ENCODE results near the gene BEX2. TPM values are rescaled to one million over a fixed set of nuclear protein-coding genes. Genes with fewer than 3 reads are reported as not detected.

The BEX2 gene
- total and polyA plus RNA-seq, 2 donors (not counting 1 experiment from before 2014, with no cell fraction given), result 15.9 to 34.6 TPM

DNA sequence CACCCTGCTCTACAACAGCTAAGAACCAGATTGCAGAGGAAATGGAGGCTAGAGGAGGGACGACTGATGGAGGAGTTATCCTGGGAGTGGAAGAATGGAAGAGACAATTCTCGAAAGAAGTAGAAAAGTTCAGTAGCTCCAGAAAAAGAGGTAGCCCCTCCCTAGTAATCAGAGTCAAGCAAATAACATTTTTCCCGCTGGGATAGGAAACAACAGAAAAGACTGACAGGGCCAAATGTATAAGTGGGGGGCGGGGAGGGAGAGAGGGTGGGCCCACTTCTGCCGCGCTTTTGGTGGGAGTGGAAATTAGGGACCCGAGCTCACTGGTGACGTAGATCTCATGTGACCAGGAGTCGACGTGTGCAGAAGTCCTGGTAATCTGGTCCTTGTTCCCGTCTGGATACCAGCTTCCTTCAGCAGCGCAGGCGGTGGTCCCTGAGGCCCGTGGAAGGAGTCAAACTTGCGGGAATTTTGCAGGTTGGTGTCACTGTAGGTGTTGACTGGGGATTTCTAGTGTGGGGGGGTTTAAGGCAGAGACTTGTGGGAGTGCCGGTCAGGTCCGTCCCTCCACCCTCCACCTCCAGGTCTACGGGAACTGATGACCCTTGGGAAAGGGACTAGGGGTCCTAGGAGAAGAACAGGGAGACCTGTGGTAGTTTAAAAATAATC is 45.5 kb upstream of the BEX2 start, which contains the start of gene TCEAL9:
TCEAL9 (plus strand) TSS at position 377 of the 669 bp plus-strand sequence. CDS start 1,179 bp downstream, outside the sequence.
- no peak for ATAC-seq (ENCODE audit: low read depth)

More for the DNA sequence above, 45.5 kb upstream of the BEX2 start, which contains the start of gene TCEAL9:
- Histone ChIP-seq H3K36me3 (replicated peaks in 1 of 2; ENCODE audit: control extremely low read depth in 1 of 2, control insufficient read depth in 1 of 2, extremely low read depth in 1 of 2, insufficient read depth in 2 of 2, low read length in 1 of 2) (no peaks in the 10 kb centered on the region), H3K4me2 (replicated peaks; ENCODE audit: low read depth, low read length, poor library complexity, severe bottlenecking) (peak within 1 kb of the TSS; percentile 73), H3K4me1 (ENCODE audit: control insufficient read depth in 2 of 2, insufficient read depth in 2 of 2, low read length in 2 of 2) (peaks cover 0 to 7% of the 10 kb centered on the region in 2 donors), H3K79me2 (ENCODE audit: control insufficient read depth, insufficient read depth, low read length) (no peaks in the 10 kb centered on the region), H3K27me3 (replicated peaks in 1 of 4; ENCODE audit: control extremely low read depth in 1 of 4, control insufficient read depth in 3 of 4, insufficient read depth in 4 of 4, low read length in 3 of 4) (no peaks in the 10 kb centered on the region), H3K4me3 (ENCODE audit: control extremely low read depth in 1 of 5, extremely low read depth in 1 of 5, insufficient read depth in 1 of 5, low read depth in 2 of 5, low read length in 4 of 5) (peak within 1 kb of the TSS; percentile 4 to 58 (median 47)), H3K9me3 (ENCODE audit: control extremely low read depth in 1 of 3, control insufficient read depth in 2 of 3, insufficient read depth in 1 of 3, low read length in 2 of 3) (no peaks in the 10 kb centered on the region), H3K27ac (ENCODE audit: low read length in 2 of 2) (no peak within 1 kb of the TSS), H3K9ac (ENCODE audit: low read length) (peak within 1 kb of the TSS; percentile 59), H4K20me1 (ENCODE audit: control insufficient read depth, insufficient read depth, low read length, poor library complexity, severe bottlenecking) (no peaks in the 10 kb centered on the region), H2AFZ (ENCODE audit: insufficient read depth, low read depth, low read length, poor library complexity, severe bottlenecking) (peak within 1 kb of the TSS; percentile 75)
- Mint-ChIP-seq H3K27me3 (peaks cover 6% of the 10 kb centered on the region), H3K27ac (peak within 1 kb of the TSS; percentile 20), H3K9me3 (ENCODE audit: insufficient read depth) (no peaks in the 10 kb centered on the region), H3K4me1 (peaks cover 8% of the 10 kb centered on the region), H3K4me3 (peak within 1 kb of the TSS; percentile 91)
- no peak for TF ChIP-seq EZH2 (IDR thresholded peaks at IDR 0.05; ENCODE audit: borderline replicate concordance, insufficient read depth, low read depth, low read length, poor library complexity, severe bottlenecking)
- TF ChIP-seq, protein P1, sequence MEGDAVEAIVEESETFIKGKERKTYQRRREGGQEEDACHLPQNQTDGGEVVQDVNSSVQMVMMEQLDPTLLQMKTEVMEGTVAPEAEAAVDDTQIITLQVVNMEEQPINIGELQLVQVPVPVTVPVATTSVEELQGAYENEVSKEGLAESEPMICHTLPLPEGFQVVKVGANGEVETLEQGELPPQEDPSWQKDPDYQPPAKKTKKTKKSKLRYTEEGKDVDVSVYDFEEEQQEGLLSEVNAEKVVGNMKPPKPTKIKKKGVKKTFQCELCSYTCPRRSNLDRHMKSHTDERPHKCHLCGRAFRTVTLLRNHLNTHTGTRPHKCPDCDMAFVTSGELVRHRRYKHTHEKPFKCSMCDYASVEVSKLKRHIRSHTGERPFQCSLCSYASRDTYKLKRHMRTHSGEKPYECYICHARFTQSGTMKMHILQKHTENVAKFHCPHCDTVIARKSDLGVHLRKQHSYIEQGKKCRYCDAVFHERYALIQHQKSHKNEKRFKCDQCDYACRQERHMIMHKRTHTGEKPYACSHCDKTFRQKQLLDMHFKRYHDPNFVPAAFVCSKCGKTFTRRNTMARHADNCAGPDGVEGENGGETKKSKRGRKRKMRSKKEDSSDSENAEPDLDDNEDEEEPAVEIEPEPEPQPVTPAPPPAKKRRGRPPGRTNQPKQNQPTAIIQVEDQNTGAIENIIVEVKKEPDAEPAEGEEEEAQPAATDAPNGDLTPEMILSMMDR (IDR thresholded peaks at IDR 0.05), result no peak
- ChIA-PET CTCF (interaction anchor here (1.3 kb wide), 1 partner anchor 15 kb away, joined by 3 read pairs; no protein-coding TSS in a partner anchor), POLR2A (no interaction called here)
- intact Hi-C loops (cut with micrococcal nuclease), result no loop called here
- WGBS (ENCODE audit: insufficient coverage), result 0% methylated on average over 11 of the region's 18 CpGs
- no peak for DNase-seq
